Measurements from ENCODE around the gene LSM14A.
A peak's percentile ranks its signal among the peaks of the same experiment; 100 is the strongest.
"Not testable (repeated sequence)": the region's sequence is repeated elsewhere in the genome, so short reads cannot be mapped to it uniquely, and the experiment has no call there.

Gene LSM14A

DNA sequence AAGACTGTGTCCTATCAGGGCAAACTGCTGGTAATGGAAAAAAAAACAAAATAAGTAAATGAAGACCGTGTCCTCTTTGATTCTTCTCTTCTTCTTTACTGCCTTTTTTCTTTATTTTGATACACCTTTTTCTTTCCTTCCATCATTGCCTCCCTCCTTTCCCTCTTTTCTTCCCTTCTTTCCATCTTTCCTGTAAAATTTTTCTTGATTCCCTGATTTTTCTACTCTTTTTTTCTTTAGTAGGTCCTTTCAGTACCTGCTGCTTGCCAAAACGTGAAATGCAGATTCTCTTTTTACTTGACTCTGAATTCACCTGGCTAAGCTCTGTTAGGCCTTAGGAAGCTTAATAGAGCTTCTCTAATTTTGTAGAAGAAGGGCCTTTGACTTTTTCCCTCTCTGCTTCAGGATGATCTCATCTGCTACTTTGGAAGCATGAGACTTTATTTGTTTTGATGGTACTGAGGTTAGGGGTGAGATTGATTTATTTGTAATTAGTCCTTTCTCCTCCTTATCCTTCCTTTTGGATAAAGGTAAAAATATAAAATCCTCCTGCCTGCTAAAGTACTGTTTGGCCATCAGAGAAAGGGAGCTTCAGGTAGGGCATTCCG is 19.2 kb downstream of the LSM14A start:
- no peak for DNase-seq (ENCODE audit: low spot score)

DNA sequence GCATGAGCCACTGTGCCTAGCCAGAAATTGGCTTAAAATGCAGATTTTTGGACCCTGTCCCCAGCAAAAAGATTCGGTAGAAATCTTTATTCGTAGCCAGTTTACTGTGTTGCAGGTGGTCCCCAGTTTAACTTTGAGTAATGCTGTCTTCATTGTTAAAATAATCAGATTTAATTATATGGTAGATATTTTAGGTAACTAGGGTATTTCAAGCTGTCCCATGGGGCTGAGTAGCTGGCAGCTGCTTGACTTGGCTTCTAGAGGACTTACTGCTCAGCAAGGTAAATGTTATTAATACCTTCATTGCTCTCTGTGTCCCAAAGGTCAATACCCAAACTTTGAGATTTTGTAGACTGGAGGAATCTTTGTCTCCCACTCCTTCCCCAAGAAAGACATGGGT is 21.1 kb downstream of the LSM14A start:
- no peak for DNase-seq (ENCODE audit: low spot score)

DNA sequence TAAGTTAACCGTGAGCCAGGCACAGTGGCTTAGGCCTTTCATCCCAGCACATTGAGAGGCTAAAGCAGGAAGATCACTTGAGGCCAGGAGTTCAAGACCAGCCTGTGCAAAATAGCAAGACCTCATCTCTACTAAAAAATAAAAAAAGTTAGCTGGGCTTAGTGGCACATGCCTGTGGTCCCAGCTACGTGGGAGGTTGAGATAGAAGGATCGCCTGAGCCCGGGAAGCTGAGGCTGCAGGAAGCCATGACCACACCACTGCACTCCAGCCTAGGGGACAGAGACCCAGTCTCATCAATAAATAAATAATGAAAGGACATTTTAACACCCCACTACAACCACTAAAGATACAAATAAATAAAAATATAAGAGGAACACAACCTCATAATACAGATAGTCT is 21.6 kb downstream of the LSM14A start:
- DNase-seq (ENCODE audit: low spot score), result no peak

DNA sequence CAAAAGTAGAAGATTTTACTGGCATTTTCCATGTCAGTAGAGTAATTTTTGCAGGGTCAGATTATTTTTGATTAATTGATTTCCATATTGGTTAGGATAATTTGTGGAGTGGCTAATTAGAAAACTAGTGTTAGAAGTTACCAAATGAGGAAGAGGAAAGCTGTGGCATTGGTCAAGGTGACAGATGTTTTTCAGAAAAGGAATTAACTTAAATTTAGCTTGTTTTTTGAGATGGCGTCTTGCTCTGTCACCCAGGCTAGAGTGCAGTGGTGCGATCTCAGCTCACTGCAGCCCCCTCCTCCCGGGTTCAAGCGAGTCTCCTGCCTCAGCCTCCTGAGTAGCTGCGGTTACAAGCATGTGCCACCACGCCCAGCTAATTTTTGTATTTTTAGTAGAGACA is 28.8 kb downstream of the LSM14A start:
- DNase-seq (ENCODE audit: low spot score), result no peak

DNA sequence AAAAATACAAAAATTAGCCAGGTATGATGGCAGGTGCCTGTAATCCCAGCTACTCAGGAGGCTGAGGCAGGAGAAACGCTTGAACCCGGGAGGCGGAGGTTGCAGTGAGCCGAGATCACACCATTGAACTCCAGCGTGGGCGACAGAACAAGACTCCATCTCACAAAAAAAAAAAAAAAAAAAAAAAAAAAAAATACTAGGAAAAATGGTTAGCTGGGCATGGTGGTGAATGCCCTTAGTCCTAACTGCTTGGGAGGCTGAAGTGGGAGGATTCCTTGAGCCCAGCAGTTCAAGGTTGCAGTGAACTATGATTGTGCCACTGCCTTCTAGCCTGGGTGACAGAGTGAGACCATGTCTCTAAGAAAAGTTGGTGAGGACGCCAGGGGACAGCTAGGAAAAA is 33.0 kb downstream of the LSM14A start:
- DNase-seq (ENCODE audit: low spot score), result not testable (repeated sequence)

DNA sequence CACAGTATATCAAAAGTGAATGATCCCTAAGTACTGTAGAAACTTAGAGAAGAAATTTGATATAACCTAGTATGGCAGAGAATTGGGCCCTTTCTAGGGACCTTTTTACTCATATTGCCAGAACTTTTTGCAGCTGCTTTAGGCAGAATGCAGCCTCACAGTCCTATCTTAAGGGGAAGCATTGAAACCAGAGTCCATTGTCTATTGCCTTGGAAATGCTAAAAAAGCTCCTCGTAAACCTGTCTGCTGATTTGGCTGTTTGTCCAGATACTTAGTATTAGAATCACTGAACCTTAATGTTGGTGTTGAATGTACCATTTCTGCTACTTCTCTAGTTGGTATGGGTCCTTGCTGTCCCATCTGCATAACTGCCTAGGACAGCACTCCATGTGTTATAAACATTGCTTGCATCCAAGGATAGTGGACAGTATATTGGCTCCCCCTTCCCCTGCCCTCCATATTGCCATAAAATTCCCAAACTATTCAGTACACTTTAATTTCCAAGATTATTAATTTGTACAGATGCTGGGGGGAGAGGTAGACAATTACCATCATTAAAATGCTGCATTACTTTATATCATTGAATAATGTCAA is 36.1 kb downstream of the LSM14A start:
- no peak for DNase-seq (ENCODE audit: low spot score)

DNA sequence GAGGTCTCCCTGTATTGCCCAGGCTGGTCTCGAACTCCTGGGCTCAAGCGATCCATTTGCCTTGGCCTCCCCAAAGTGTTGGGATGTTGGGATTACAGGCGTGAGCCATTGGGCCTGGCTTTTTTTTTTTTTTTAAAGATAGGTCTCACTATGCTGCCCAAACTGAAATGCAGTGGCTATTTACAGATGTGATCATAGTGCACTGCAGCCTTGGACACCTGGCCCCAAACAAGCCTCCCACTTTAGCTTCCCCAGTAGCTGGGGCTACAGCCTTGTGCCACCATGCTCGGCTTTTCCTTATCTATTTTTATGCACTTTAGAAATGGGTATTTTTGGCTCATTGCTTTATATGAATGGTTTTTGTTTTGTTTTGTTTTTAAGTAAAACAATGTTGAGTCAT is 37.4 kb downstream of the LSM14A start:
- no peak for DNase-seq (ENCODE audit: low spot score)

DNA sequence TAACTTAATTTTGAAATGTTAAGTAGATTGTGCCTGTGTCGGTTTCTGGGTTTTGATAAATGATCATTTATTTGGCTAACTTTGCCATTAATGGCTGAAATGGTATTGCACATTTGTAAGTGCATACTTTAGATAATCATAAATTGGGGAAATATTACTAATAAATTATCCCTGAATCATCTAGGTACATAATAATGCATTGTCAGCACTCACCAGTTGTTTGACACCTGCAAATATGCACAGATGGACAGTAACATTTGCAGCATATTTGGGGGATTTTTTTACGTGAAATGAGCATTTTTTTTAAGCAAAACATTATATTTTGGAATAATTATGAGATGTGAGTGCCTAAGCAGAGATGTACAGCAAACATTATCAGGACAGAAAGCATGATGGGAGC is 41.0 kb downstream of the LSM14A start:
- no peak for DNase-seq (ENCODE audit: low spot score)

DNA sequence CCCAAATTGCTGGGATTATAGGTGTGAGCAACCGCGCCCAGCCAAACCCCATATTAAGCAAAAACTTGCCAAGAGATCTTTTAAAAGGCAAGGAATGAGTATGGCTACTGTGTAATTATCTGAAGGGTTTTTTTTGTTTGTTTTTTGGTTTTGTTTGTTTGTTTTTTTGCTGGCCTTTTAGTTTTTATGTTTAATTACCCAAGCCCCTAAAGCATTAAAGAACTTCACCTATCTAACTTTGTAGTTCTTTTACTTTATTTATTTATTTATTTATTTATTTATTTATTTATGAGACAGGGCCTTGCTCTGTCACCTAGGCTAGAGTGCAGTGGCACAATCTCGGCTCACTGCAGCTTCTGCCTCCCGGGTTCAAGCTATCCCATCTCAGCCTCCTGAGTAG is 41.7 kb downstream of the LSM14A start:
- DNase-seq (ENCODE audit: low spot score), result no peak

DNA sequence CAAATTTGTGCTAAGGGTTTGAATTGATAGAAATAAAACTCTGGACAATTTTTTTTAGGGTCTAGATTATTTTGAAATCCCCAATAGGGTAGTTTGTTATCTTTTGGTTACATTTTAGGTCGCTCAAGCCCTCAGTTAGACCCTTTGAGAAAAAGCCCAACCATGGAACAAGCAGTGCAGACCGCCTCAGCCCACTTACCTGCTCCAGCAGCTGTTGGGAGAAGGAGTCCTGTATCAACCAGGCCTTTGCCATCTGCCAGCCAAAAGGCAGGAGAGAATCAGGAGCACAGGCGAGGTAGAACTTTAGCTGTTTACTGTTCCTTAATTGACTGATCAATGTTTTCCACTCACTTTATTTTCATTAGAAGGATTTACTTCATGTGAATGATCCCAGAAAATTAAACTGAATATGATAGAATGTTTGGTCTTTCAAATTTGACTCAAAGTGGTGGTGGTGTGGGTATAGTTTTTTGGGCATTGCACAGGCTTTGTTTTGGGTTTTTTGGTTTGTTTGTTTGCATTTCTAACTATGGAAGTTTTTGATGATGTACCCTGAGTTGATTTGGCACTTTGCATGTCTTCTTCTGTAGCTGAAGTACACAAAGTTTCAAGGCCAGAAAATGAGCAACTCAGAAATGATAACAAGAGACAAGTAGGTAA is 42.8 kb downstream of the LSM14A start:
- no peak for DNase-seq (ENCODE audit: low spot score)

DNA sequence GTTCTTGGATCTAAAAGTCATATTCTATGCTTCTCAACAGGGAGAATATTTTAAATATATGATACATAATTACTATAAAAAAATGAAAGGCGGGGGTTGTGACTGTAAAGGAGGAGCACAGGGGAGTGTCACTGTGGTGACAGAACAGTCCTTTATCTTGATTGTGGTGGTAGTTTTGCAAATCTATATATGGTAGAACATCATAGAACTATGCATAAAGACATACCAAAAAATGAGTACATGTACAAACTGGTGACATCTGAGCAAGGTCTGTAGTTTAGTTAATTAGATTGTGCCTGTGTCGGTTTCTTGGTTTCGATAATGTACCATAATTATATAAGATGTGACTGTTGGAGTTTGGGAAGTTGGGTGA is 43.3 kb downstream of the LSM14A start:
- no peak for DNase-seq (ENCODE audit: low spot score)

DNA sequence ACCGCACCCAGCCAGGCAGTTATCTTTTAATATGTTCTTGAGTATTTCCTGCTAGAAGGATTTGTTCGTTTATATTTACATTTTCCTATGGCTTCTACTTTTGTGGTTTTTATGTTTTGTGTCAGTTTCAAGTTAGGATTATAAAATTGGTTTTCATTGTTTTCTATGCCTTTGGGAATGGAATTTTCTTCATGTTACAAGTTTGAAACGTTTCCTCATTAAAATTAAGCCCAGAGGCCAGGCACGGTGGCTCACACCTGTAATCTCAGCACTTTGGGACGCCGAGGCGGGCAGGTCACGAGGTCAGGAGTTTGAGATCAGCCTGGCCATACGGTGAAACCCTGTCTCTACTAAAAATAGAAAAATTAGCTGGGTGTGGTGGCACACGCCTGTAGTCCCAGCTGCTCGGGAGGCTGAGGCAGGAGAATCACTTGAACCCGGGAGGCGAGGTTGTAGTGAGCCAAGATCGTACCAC is 44.5 kb downstream of the LSM14A start:
- DNase-seq (ENCODE audit: low spot score), result not testable (repeated sequence)

DNA sequence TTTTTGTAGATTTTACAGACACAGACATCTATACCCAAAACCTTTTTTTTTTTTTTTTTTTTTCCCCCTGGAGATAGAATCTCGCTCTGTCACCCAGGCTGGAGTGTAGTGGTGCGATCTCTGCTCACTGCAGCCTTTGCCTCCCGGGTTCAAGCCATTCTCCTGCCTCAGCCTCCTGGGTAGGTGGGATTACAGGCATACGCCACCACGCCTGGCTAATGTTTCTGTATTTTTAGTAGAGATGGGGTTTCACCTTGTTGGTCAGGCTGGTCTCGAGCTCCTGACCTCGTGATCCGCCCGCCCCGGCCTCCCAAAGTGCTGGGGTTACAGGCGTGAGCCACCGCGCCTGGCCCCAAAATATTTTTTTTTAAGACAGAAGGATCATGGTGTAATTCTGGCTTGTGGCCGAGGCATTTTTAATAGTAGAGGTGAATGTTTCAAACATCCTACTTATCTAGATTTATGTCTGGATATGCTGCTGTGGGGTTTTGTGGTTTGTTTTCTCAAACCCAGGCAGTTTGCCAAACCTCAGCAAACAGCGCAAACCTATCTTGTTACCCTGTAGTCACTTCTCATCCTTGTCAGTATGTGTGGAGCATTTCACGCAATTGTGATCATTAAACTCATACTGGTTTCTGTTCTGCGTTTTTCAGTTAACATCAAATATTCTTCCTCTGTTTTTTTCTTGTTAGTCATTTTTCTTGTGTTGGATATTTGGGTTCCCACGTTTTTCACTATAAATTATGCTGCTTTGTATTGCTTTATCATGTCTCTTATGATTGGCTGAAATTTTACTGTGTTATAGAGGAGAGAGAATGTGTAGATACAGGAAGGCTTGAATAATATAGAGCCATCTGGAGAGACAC is 45.9 kb downstream of the LSM14A start:
- peak; percentile 51 for DNase-seq (ENCODE audit: low spot score)

DNA sequence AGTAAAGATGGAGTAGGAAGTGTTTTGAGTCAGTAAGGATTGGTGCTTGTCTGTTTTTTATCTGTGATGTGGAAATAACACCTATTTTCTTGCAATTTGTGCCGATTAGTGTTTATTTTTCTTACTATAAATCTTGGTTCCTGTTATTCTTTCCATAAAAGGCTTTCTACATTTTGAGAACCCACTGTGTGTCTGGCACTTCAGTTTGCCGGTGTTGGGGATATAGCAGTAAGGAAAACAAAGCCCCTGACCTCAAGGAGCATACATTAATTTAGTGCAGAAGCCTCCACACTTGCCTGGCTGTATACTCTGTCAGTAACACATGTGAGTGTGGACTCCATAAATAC is 46.5 kb downstream of the LSM14A start:
- DNase-seq (ENCODE audit: low spot score), result no peak

DNA sequence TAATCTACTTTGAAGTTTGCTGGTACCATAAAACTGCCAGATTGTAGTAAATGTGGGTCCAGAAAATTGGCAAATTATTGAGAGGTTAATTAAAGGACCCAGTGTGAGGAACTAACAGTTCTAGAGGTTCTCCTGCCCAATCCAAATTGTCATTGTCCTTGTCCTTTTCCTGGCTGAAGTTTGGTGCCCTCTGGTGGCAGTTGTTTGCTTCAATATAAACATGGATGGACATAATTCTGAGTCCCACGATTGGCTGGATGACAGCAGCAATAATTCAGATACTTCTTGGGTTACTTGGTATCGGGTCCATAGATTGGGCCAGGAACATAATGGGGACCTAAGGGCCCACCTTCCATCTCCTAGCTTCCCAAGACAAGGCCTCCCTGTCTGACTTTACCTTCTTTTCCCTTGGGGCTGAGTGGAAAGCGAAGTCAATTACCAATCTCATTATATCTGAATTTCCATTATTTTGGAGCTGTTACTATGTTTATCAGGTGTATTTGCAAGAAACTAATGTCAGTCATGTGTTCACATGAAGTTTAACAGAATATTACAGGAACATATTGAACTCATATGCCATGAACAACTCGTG is 48.3 kb downstream of the LSM14A start:
- peak; percentile 85 for DNase-seq (ENCODE audit: low spot score)

DNA sequence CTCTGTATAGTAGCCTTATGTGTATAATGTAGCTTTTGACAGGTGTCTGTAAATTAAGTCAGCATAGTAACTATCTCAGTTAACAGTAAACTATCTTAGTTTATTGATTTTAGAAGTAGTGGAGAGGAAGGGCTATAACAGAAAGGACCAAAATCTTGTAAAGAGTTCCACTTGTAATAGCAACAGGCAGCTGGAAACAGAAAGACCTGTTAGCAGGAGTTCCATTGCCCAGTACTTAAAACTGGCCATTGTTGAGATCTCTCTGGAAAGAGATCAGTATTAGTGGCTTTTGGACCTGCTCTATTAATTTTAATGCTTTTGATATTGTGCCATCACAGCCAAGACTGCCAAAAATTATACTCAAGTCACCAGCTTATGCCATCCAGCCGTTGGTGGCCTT is 50.1 kb downstream of the LSM14A start:
- no peak for DNase-seq (ENCODE audit: low spot score)

DNA sequence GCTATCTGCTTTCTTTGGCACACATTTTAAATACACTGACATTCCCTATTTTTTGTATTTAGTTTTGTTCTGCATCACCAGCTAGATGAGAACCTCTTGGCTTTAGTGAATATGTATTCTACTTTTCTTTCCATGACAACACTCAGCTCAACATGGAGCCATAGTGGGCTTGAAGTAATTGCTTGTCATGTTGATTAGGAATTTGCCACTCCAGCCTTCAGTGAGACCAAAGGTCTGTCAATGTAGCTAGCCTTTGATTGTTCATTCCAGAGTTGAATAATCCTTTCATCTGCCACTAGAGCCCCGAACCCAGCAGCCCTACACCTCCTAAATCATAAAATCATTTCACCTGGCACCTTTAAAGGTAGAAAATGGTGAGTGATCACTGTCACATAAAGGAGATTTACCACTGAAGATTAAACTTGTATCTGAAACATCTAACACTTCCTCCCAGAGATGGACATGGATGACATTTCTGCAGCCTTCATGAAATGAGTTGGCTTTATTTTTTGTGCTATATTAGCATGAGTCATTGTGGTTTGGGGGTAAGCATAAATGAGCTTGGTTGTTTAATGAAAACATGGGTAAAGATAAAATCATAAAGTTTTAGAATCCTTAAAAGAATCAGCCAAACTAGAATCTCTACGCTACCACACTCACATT is 52.8 kb downstream of the LSM14A start:
- DNase-seq (ENCODE audit: low spot score), result no peak

DNA sequence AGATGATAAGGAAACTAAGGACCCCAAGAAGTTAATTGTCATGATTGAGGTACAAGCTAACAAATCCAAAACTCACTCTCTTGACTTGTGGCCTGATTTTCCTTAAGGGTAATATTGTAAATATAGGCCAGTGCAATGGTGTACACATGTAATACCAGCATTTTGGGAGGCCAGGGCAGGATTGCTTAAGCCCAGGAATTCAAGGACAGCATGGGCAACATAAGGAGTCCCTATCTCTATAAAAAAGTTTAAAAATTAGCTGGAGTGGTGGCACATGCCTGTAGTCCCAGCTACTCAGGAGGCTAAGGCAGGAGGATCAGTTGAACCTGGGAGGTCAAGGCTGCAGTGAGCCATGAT is 53.3 kb downstream of the LSM14A start:
- no peak for DNase-seq (ENCODE audit: low spot score)

DNA sequence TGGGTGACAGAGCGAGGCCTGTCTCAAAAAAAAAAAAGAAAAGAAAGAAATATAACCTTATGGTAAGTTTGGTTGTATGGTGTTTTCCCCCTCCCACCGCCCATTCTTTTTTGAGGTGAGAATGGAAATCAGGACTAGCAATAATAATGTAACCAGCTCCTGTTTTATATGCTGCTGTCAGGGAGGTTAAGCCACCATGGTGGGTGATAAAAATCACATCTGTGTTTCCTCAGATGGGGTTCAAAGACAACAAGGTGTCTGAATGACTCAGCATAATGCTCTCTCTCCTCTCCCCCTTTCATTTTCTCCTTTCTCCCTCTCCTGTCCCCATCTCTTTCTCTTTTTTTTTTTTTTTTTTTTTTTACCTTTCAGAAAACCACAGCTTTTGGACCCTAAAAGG is 53.7 kb downstream of the LSM14A start:
- DNase-seq (ENCODE audit: low spot score), result no peak

DNA sequence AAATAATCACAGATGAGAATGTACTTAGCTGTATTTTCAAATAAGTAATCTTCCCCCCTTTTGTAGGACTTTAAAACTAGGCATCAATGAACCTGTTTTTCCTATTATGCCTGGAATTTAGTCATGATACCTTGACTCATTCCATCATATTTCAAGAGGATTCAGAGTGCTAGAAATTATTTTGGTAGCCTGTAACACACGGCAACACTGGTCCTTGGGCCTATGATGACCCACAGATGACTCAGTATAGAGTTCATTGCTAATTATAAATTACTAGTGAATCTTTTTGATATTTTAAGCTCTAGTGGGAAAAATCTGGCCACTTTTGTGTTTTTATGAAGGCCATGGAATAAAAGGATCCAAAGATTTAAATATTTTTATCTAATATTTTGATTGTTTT is 56.0 kb downstream of the LSM14A start:
- DNase-seq (ENCODE audit: low spot score), result no peak

DNA sequence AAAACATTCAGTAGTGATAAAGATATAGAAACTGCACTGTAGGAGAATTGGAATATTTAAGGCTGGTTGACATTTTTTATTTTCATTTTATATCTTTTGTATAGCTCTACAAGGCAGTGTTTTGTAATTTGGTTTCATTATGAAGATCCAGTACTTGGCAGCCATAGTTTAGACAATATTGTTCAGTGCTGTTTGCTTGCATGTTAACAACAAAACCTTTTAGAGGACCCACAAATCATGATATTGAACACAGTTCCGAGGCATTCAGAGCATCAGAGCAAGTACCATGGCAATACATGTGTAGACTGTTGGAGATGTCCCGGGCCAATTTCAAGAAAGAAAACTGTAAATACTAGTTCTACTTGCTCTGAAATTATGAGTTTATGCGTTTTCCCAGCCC is 56.5 kb downstream of the LSM14A start:
- DNase-seq (ENCODE audit: low spot score), result no peak

DNA sequence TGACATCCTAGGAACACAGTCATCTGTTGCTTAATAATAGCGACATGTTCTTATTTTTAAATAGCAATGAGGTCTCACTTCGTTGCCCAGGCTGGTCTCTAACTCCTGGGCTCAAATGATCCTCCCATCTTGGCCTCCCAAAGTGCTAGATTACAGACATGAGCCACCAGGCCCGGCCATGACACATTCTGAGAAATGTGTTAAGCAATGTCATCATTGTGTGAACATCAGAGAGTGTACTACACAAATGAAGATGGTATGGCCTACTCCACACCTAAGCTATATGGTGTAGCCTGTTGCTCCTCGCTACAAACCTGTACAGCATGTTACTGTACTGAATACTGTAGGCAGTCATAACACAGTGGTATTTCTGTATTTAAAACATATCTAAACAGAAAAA is 57.4 kb downstream of the LSM14A start:
- DNase-seq (ENCODE audit: low spot score), result no peak

Measured in hematopoietic multipotent progenitor cell treated with erythropoietin and hydrocortisone succinate and interleukin-3 and kit ligand, for 17 days (in vitro differentiated cells).